HepG2 (cell line): ENCODE results near the gene TOR1AIP1.

ENCODE experiments used
- ATF3 ChIP-seq: sonication (generic); formaldehyde crosslinking; IDR thresholded peaks from 2 replicates; pipeline ENCODE4 v1.4.0; 2020; ENCODE audit warnings: missing genetic modification reagents
- CEBPB ChIP-seq: IDR thresholded peaks from 2 replicates; pipeline ENCODE4 v1.6.1; 2011; ENCODE audit warnings: low read depth, low read length, improper control_type of control experiment, borderline replicate concordance
- CTCF ChIP-seq: sonication (generic); formaldehyde crosslinking; IDR thresholded peaks from 2 replicates; pipeline ENCODE4 v1.5.0; 2020; ENCODE audit warnings: mild to moderate bottlenecking, missing genetic modification reagents, moderate library complexity
- GABPA ChIP-seq, 2 experiments: IDR thresholded peaks; 2 replicates each; pipeline ENCODE4 v1.6.1; 2011 to 2016; ENCODE audit warnings: low read depth in 2 of 2, low read length in 1 of 2, missing biosample characterization in 1 of 2, missing genetic modification characterization in 1 of 2
- HOMEZ ChIP-seq: IDR thresholded peaks from 2 replicates; pipeline ENCODE4 v1.6.1; 2016; ENCODE audit warnings: low read depth
- NR1H2 ChIP-seq: sonication (generic); formaldehyde crosslinking; IDR thresholded peaks from 2 replicates; pipeline ENCODE4 v1.8.1; 2022; ENCODE audit warnings: low read depth, missing genetic modification reagents, borderline replicate concordance
- POLR2AphosphoS5 ChIP-seq: IDR thresholded peaks from 2 replicates; pipeline ENCODE4 v1.6.1; 2012; ENCODE audit warnings: low read depth, low read length
- RBFOX2 ChIP-seq: fragments of 200-400 bp; formaldehyde crosslinking; IDR thresholded peaks from 2 replicates; pipeline ENCODE4 v1.6.1; 2017; ENCODE audit warnings: low read depth, mild to moderate bottlenecking, low read length
- YEATS4 ChIP-seq: sonication (generic); formaldehyde crosslinking; IDR thresholded peaks from 2 replicates; pipeline ENCODE4 v1.4.0; 2020; ENCODE audit warnings: missing genetic modification reagents, borderline replicate concordance
- YY1 ChIP-seq: IDR thresholded peaks from 2 replicates; pipeline ENCODE4 v1.6.1; 2011; ENCODE audit warnings: low read length, low read depth, moderate library complexity, mild to moderate bottlenecking; ENCODE audit not compliant: insufficient read depth, insufficient replicate concordance
- ZFP36 ChIP-seq: fragments of 150-350 bp; IDR thresholded peaks from 2 replicates; pipeline ENCODE4 v1.6.1; 2018; ENCODE audit warnings: borderline replicate concordance, low read length, low read depth; ENCODE audit not compliant: partially characterized antibody
- ZHX1 ChIP-seq: sonication (generic); formaldehyde crosslinking; IDR thresholded peaks from 2 replicates; pipeline ENCODE4 v1.8.1; 2022; ENCODE audit warnings: low read depth, mild to moderate bottlenecking, missing genetic modification reagents
- TF ChIP-seq, protein P1 (sequence below): IDR thresholded peaks from 2 replicates; pipeline ENCODE4 v1.6.1; 2016; ENCODE audit warnings: missing compliant biosample characterization, missing genetic modification reagents, borderline replicate concordance
- TF ChIP-seq, protein P2 (sequence below): sonication (generic); formaldehyde crosslinking; IDR thresholded peaks from 2 replicates; pipeline ENCODE4 v1.4.0; 2020; ENCODE audit warnings: missing genetic modification reagents, mild to moderate bottlenecking, borderline replicate concordance

- TF ChIP-seq, protein P1, sequence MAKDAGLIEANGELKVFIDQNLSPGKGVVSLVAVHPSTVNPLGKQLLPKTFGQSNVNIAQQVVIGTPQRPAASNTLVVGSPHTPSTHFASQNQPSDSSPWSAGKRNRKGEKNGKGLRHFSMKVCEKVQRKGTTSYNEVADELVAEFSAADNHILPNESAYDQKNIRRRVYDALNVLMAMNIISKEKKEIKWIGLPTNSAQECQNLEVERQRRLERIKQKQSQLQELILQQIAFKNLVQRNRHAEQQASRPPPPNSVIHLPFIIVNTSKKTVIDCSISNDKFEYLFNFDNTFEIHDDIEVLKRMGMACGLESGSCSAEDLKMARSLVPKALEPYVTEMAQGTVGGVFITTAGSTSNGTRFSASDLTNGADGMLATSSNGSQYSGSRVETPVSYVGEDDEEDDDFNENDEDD (CRISPR knock-in tag), result peak; percentile 85
- TF ChIP-seq GABPA (IDR thresholded peaks at IDR 0.05; ENCODE audit: low read depth, low read length), result peak; percentile 92
- peak; percentile 98 for TF ChIP-seq GABPA (CRISPR knock-in tag; IDR thresholded peaks at IDR 0.05; ENCODE audit: low read depth)
- TF ChIP-seq YY1, result peak; percentile 98
- TF ChIP-seq HOMEZ (CRISPR knock-in tag), result peak; percentile 73; the same call in 1 of the 2 replicates
- no peak for TF ChIP-seq NR1H2 (CRISPR knock-in tag)
- TF ChIP-seq CTCF (CRISPR knock-in tag), result peak; percentile 57
- TF ChIP-seq CEBPB, result no peak
- peak; percentile 77 for TF ChIP-seq ATF3 (CRISPR knock-in tag)
- TF ChIP-seq, protein P2, sequence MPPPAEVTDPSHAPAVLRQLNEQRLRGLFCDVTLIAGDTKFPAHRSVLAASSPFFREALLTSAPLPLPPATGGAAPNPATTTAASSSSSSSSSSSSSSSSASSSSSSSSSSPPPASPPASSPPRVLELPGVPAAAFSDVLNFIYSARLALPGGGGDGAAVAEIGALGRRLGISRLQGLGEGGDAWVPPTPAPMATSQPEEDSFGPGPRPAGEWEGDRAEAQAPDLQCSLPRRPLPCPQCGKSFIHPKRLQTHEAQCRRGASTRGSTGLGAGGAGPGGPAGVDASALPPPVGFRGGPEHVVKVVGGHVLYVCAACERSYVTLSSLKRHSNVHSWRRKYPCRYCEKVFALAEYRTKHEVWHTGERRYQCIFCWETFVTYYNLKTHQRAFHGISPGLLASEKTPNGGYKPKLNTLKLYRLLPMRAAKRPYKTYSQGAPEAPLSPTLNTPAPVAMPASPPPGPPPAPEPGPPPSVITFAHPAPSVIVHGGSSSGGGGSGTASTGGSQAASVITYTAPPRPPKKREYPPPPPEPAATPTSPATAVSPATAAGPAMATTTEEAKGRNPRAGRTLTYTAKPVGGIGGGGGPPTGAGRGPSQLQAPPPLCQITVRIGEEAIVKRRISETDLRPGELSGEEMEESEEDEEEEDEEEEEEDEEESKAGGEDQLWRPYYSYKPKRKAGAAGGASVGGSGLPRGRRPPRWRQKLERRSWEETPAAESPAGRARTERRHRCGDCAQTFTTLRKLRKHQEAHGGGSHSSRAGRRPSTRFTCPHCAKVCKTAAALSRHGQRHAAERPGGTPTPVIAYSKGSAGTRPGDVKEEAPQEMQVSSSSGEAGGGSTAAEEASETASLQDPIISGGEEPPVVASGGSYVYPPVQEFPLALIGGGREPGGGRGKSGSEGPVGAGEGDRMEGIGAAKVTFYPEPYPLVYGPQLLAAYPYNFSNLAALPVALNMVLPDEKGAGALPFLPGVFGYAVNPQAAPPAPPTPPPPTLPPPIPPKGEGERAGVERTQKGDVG (CRISPR knock-in tag), result peak; percentile 75; the same call in 1 of the 2 replicates
- peak; percentile 75 for TF ChIP-seq POLR2AphosphoS5
- TF ChIP-seq RBFOX2, result peak; percentile 95
- peak; percentile 95 for TF ChIP-seq YEATS4 (CRISPR knock-in tag)
- no peak for TF ChIP-seq ZFP36
- TF ChIP-seq ZHX1, result peak; percentile 100
Measured at GRCh38 chr1:179882253-179883039, at the start of gene TOR1AIP1.
